Activated naive CD4-positive, alpha-beta T cell treated with anti-CD3 and anti-CD28 coated beads for 36 hours (primary cell): ENCODE data around the gene NR6A1. TPM values are rescaled to one million over a fixed set of nuclear protein-coding genes. Genes with fewer than 3 reads are reported as not detected.

Source experiments
- CTCF ChIA-PET: fragments of 350-600 bp; sonication (Branson Sonifier 250); formaldehyde crosslinking; loops from one replicate; lab custom pipeline; 2021; ENCODE audit warnings: antibody characterized with exemption; lab: Charles Lee
- DNase-seq: peaks from one replicate; pipeline ENCODE4 v3.0.0-alpha.2; 2020
- H3K27ac Mint-ChIP-seq: one replicate; pipeline ENCODE4 v1.8.0; 2021; ENCODE audit warnings: mild to moderate bottlenecking, mixed read lengths
- H3K27me3 Mint-ChIP-seq: one replicate; pipeline ENCODE4 v1.8.0; 2021; ENCODE audit warnings: low read depth, mixed read lengths
- H3K36me3 Mint-ChIP-seq: one replicate; pipeline ENCODE4 v1.8.0; 2021; ENCODE audit warnings: low read depth, mixed read lengths
- H3K4me1 Mint-ChIP-seq: one replicate; pipeline ENCODE4 v1.8.0; 2021; ENCODE audit warnings: low read depth, mixed read lengths
- H3K4me3 Mint-ChIP-seq: one replicate; pipeline ENCODE4 v1.8.0; 2021; ENCODE audit warnings: mild to moderate bottlenecking, moderate library complexity, mixed read lengths
- H3K9me3 Mint-ChIP-seq: one replicate; pipeline ENCODE4 v1.8.0; 2021; ENCODE audit warnings: mixed read lengths
- intact Hi-C: fragments of 100-400 bp; cut with micrococcal nuclease; formaldehyde crosslinking; loops from one replicate; pipeline ENCODE4 v1.15.1; 2023
- total RNA-seq, 2 experiments: library from RNA; stranded (reverse); gene quantifications; one replicate each; pipeline ENCODE4 v1.2.3, GENCODE V29; 2021

The NR6A1 gene
- total RNA-seq = 1 to 10 TPM; 1.8 TPM

DNA sequence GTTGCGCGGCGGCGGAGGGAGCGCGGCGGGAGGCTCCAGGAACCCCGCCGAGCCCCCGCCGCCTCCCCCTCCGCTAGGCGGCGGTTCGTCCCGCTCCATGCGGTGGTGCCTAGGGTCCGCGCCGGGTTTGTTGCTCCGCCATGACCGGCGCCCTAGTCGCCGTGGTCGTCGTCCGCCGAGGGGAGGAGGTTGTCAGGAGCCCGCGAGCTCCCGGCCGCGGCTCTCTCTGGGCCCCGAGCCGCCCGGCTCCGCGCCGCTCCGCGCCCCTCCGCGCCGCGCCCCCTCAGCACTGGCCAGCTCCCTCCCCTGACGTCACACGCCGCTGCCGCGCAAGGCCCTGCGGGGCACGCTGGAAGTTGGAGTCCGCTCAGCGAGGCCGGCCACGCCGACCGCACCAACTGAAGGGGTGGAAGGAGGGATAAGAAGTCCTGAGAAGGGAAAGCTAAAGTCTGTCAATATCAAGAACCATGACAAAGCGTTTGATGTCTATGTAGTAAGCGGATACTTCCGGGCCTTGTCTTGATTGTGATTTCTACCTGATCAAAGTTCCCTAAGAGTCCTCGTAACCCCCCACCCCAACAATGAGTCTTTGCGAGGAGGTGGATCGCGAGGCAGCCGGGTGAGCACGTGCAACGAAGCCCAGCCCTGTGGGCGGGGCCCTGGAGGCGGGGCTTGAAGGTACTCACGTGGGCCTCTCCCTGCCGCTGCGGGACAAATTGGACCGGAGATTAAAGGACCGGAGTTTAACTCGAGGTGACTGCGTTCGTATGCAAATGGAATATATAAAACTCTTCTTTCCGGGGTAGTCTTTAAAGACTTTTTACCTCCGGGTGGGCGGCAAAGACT lies at the start of gene NR6A1:
Gene NR6A1 (minus strand): TSS at position 291 of the 846 bp plus-strand sequence.
- H3K27ac Mint-ChIP-seq = peak within 1 kb of the TSS; percentile 74
- H3K36me3 Mint-ChIP-seq = no peaks in the 10 kb centered on the region
- peaks cover 30% of the 10 kb centered on the region for H3K4me1 Mint-ChIP-seq
- CTCF ChIA-PET = interaction anchor here (0.6 to 12.7 kb wide), 10 partner anchors 11 to 371 kb away, joined by 3 to 315 read pairs (median 4); partner anchors contain the start of genes ARPC5L and WDR38
- peaks cover 62% of the 10 kb centered on the region for H3K27me3 Mint-ChIP-seq
- DNase-seq = peak; percentile 95
- intact Hi-C loops = loop anchor here (1.0 to 5.0 kb wide), 7 partner anchors 36 to 471 kb away; partner anchors contain the start of genes ARPC5L, GOLGA1 and HSPA5
- peak within 1 kb of the TSS; percentile 83 for H3K4me3 Mint-ChIP-seq
- no peaks in the 10 kb centered on the region for H3K9me3 Mint-ChIP-seq

GRCh38 chr9:124818431-124819281 lies 47.5 kb upstream of the NR6A1 start:
- Mint-ChIP-seq H3K4me3 (no peak overlapping the region), H3K36me3 (no peaks in the 10 kb centered on the region), H3K27ac (no peak overlapping the region), H3K27me3 (peaks cover 10% of the 10 kb centered on the region), H3K4me1 (peaks cover 7% of the 10 kb centered on the region), H3K9me3 (no peaks in the 10 kb centered on the region)
- intact Hi-C loops = no loop called here
- peak; percentile 29 for DNase-seq
- CTCF ChIA-PET = interaction anchor here (1.0 kb wide), 1 partner anchor 47 kb away, joined by 3 read pairs; the partner anchor contains the start of gene NR6A1

- Mint-ChIP-seq H3K27me3 (peaks cover 10% of the 10 kb centered on the region), H3K9me3 (no peaks in the 10 kb centered on the region), H3K36me3 (no peaks in the 10 kb centered on the region), H3K4me3 (no peak overlapping the region), H3K4me1 (peaks cover 7% of the 10 kb centered on the region), H3K27ac (no peak overlapping the region)
- CTCF ChIA-PET = no interaction called here
- no peak for DNase-seq
- intact Hi-C loops = no loop called here
Observed at GRCh38 chr9:124815601-124816000, 44.5 kb upstream of the NR6A1 start.

DNA sequence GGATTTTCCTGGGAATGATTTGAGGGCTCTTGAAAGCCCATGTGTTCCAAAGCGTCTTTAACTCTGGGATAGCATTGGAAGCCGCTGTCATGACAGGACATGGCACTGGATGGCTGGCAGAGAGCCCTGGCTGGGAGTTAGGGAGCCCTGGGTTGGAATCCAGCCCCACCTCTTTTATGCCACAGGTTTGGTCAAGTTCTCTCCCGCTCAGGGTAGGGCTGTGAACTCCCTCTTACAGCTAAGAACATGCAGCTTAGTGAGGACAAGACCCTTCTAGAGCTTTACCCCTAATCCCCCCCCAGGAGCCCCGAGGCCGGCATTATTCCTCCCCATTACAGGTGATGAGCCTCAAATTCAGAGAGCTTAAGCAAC lies 43.0 kb upstream of the NR6A1 start:
- H3K27me3 Mint-ChIP-seq = peaks cover 7% of the 10 kb centered on the region
- no peaks in the 10 kb centered on the region for H3K36me3 Mint-ChIP-seq
- intact Hi-C loops = no loop called here
- H3K4me3 Mint-ChIP-seq = no peak overlapping the region
- no peak for DNase-seq
- H3K4me1 Mint-ChIP-seq = peaks cover 7% of the 10 kb centered on the region
- no peak overlapping the region for H3K27ac Mint-ChIP-seq
- no peaks in the 10 kb centered on the region for H3K9me3 Mint-ChIP-seq
- CTCF ChIA-PET = interaction anchor here (0.7 to 0.8 kb wide), 2 partner anchors 40 to 42 kb away, joined by 3 read pairs; no protein-coding TSS in a partner anchor

GRCh38 chr9:124813501-124814163 lies 42.5 kb upstream of the NR6A1 start:
- Mint-ChIP-seq H3K4me1 (peaks cover 7% of the 10 kb centered on the region), H3K27ac (no peak overlapping the region), H3K27me3 (peaks cover 6% of the 10 kb centered on the region), H3K36me3 (no peaks in the 10 kb centered on the region), H3K4me3 (no peak overlapping the region), H3K9me3 (no peaks in the 10 kb centered on the region)
- CTCF ChIA-PET = no interaction called here
- intact Hi-C loops = no loop called here
- no peak for DNase-seq

DNA sequence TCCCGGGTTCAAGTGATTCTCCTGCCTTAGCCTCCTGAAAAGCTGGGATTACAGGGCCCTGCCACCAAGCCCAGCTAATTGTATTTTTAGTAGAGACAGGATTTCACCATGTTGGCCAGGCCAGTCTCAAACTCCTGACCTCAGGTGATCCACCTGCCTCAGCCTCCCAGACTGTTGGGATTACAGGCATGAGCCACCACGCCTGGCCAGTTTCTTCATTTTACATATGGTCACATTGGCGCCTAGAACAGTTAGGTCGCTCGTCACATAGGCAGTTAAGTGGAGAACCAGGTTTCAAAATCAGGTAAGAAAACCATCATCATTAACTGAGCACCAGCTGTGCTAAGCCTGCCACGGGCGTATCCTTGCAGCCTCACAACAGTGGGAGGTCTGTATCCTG lies 41.9 kb upstream of the NR6A1 start:
- Mint-ChIP-seq H3K36me3 (no peaks in the 10 kb centered on the region), H3K9me3 (no peaks in the 10 kb centered on the region), H3K27me3 (peaks cover 6% of the 10 kb centered on the region), H3K4me1 (peaks cover 1% of the 10 kb centered on the region), H3K4me3 (no peak overlapping the region), H3K27ac (no peak overlapping the region)
- intact Hi-C loops = no loop called here
- DNase-seq = no peak
- CTCF ChIA-PET = no interaction called here

DNA sequence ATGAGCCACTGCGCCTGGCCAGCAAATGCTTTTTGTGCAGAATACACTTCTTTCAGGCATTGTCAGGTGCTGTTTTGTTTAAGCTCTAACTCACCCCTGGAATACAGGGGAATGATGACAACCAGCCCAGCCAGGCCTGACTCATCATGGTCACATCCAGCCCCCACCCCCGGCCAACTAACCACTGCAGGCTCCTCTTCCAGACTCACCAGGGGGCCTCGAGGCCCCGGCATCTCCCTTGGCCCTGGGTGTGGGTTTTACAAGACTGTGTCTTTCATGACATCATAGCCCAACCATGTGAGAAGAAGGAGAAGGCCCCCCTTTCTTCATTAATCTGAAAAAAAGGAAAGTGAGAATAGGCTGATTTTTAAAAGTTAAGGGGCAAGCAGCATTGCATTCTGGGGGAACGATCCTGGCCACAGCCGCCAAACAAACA lies 41.3 kb upstream of the NR6A1 start:
- intact Hi-C loops = no loop called here
- no peak overlapping the region for H3K4me3 Mint-ChIP-seq
- peaks cover 6% of the 10 kb centered on the region for H3K27me3 Mint-ChIP-seq
- CTCF ChIA-PET = no interaction called here
- no peaks in the 10 kb centered on the region for H3K4me1 Mint-ChIP-seq
- no peak overlapping the region for H3K27ac Mint-ChIP-seq
- H3K9me3 Mint-ChIP-seq = no peaks in the 10 kb centered on the region
- no peaks in the 10 kb centered on the region for H3K36me3 Mint-ChIP-seq
- DNase-seq = no peak

- Mint-ChIP-seq H3K36me3 (no peaks in the 10 kb centered on the region), H3K27me3 (no peaks in the 10 kb centered on the region), H3K27ac (no peak overlapping the region), H3K9me3 (no peaks in the 10 kb centered on the region), H3K4me3 (no peak overlapping the region), H3K4me1 (no peaks in the 10 kb centered on the region)
- CTCF ChIA-PET = no interaction called here
- no peak for DNase-seq
- intact Hi-C loops = no loop called here
Observed at GRCh38 chr9:124810663-124811355, 39.7 kb upstream of the NR6A1 start.

DNA sequence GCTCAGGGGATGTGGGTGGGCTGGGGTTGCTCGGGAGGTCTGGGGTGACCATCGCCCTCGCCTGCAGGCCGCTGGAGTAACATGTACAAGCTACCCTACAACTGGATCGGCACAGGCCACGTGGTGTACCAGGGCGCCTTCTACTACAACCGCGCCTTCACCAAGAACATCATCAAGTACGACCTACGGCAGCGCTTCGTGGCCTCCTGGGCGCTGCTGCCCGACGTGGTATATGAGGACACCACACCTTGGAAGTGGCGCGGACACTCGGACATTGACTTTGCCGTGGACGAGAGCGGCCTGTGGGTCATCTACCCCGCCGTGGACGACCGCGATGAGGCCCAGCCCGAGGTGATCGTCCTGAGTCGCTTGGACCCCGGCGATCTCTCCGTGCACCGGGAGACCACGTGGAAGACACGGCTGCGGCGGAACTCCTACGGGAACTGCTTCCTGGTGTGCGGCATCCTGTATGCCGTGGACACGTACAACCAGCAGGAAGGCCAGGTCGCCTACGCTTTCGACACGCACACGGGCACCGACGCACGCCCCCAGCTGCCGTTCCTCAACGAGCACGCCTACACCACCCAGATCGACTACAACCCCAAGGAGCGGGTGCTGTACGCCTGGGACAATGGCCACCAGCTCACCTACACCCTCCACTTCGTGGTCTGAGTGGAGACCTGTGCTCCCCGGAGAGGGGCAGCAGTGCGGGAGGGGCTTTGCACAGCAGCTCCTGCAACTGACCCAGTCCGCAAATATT lies 38.8 kb upstream of the NR6A1 start:
- Mint-ChIP-seq H3K9me3 (no peaks in the 10 kb centered on the region), H3K27ac (no peak overlapping the region), H3K4me1 (no peaks in the 10 kb centered on the region), H3K36me3 (no peaks in the 10 kb centered on the region), H3K4me3 (no peak overlapping the region), H3K27me3 (no peaks in the 10 kb centered on the region)
- intact Hi-C loops = no loop called here
- CTCF ChIA-PET = interaction anchor here (1.1 kb wide), 1 partner anchor 13 kb away, joined by 3 read pairs; no protein-coding TSS in a partner anchor
- DNase-seq = no peak

GRCh38 chr9:124809211-124809610 lies 38.1 kb upstream of the NR6A1 start:
- Mint-ChIP-seq H3K4me1 (no peaks in the 10 kb centered on the region), H3K36me3 (no peaks in the 10 kb centered on the region), H3K27me3 (no peaks in the 10 kb centered on the region), H3K27ac (no peak overlapping the region), H3K4me3 (no peak overlapping the region), H3K9me3 (no peaks in the 10 kb centered on the region)
- CTCF ChIA-PET = interaction anchor here (1.1 kb wide), 1 partner anchor 13 kb away, joined by 3 read pairs; no protein-coding TSS in a partner anchor
- intact Hi-C loops = no loop called here
- no peak for DNase-seq
